Neuronal stem cell (in vitro differentiated cells): Measurements from ENCODE around the gene SGSM2.

Source experiments
- DNase-seq: peaks from one replicate; pipeline ENCODE4 v3.0.0-alpha.2; 2013; ENCODE audit warnings: low spot score
- H2AFZ ChIP-seq: one replicate; pipeline ENCODE4 v1.6.1; 2013; ENCODE audit warnings: mild to moderate bottlenecking, low read length, inconsistent platforms
- H2AK5ac ChIP-seq: 2 replicates; pipeline ENCODE4 v1.6.1; 2013; ENCODE audit warnings: low read depth, mild to moderate bottlenecking, inconsistent platforms, low read length, moderate library complexity, mixed read lengths
- H2BK120ac ChIP-seq: 2 replicates; pipeline ENCODE4 v1.6.1; 2013; ENCODE audit warnings: low read depth, mild to moderate bottlenecking, inconsistent platforms, low read length, moderate library complexity, mixed read lengths
- H2BK12ac ChIP-seq: one replicate; pipeline ENCODE4 v1.6.1; 2013; ENCODE audit warnings: low read length, inconsistent platforms
- H2BK15ac ChIP-seq: 2 replicates; pipeline ENCODE4 v1.6.1; 2013; ENCODE audit warnings: mild to moderate bottlenecking, low read length, inconsistent platforms, mixed read lengths
- H2BK5ac ChIP-seq: one replicate; pipeline ENCODE4 v1.6.1; 2013; ENCODE audit warnings: inconsistent platforms, mild to moderate bottlenecking, low read length, moderate library complexity
- H3K14ac ChIP-seq: one replicate; pipeline ENCODE4 v1.6.1; 2013; ENCODE audit warnings: low read length, inconsistent platforms
- H3K18ac ChIP-seq: 2 replicates; pipeline ENCODE4 v1.6.1; 2013; ENCODE audit warnings: low read length, inconsistent platforms
- H3K23ac ChIP-seq: 2 replicates; pipeline ENCODE4 v1.6.1; 2013; ENCODE audit warnings: low read depth, mild to moderate bottlenecking, mixed read lengths, low read length, inconsistent platforms; ENCODE audit not compliant: poor library complexity
- H3K27ac ChIP-seq: replicated peaks from 3 replicates; pipeline ENCODE4 v1.5.1; 2013; ENCODE audit warnings: low read length, inconsistent platforms
- H3K27me3 ChIP-seq, 3 experiments: 2 replicates each; pipeline ENCODE4 v1.6.1; 2013; ENCODE audit warnings: low read length in 3 of 3, mild to moderate bottlenecking in 2 of 3, inconsistent platforms in 1 of 3, low read depth in 1 of 3, mixed read lengths in 1 of 3, moderate library complexity in 1 of 3; ENCODE audit not compliant: control insufficient read depth in 3 of 3, insufficient read depth in 3 of 3
- H3K36me3 ChIP-seq, 2 donors: replicated peaks in 1 of 2; 2 replicates each; pipeline ENCODE4 v1.6.1; 2013; ENCODE audit warnings: low read length in 2 of 2; ENCODE audit not compliant: control insufficient read depth in 2 of 2, insufficient read depth in 2 of 2
- H3K4ac ChIP-seq: 2 replicates; pipeline ENCODE4 v1.6.1; 2013; ENCODE audit warnings: inconsistent platforms, mild to moderate bottlenecking, low read length, moderate library complexity
- H3K4me1 ChIP-seq, 2 donors: 1 replicate in 1 of 2; 2 replicates in 1 of 2; pipeline ENCODE4 v1.6.1; 2013; ENCODE audit warnings: low read length in 2 of 2, low read depth in 1 of 2; ENCODE audit not compliant: control insufficient read depth in 2 of 2, insufficient read depth in 1 of 2
- H3K4me2 ChIP-seq: one replicate; pipeline ENCODE4 v1.6.1; 2013; ENCODE audit warnings: mild to moderate bottlenecking, low read length, inconsistent platforms; ENCODE audit not compliant: insufficient read depth, poor library complexity, severe bottlenecking
- H3K4me3 ChIP-seq, 2 donors: 2 replicates each; pipeline ENCODE4 v1.5.1; 2013; ENCODE audit warnings: low read length in 2 of 2, mild to moderate bottlenecking in 2 of 2, inconsistent platforms in 1 of 2, moderate library complexity in 1 of 2
- H3K79me1 ChIP-seq: one replicate; pipeline ENCODE4 v1.6.1; 2013; ENCODE audit warnings: low read depth, mild to moderate bottlenecking, inconsistent platforms, low read length, moderate library complexity
- H3K9ac ChIP-seq: one replicate; pipeline ENCODE4 v1.6.1; 2013; ENCODE audit warnings: mild to moderate bottlenecking, low read depth, low read length, inconsistent platforms; ENCODE audit not compliant: poor library complexity
- H3K9me3 ChIP-seq, 2 donors: replicated peaks in 1 of 2; 2 replicates each; pipeline versions ENCODE3 to v1.6.1; 2013; ENCODE audit warnings: low read length in 2 of 2, mild to moderate bottlenecking in 2 of 2, inconsistent platforms in 1 of 2, low read depth in 1 of 2, mixed read lengths in 1 of 2, moderate library complexity in 1 of 2; ENCODE audit not compliant: control insufficient read depth in 2 of 2, insufficient read depth in 1 of 2
- H4K8ac ChIP-seq: one replicate; pipeline ENCODE4 v1.6.1; 2013; ENCODE audit warnings: low read depth, mild to moderate bottlenecking, inconsistent platforms, low read length, moderate library complexity
- H4K91ac ChIP-seq: one replicate; pipeline ENCODE4 v1.6.1; 2013; ENCODE audit warnings: low read length, low read depth, mild to moderate bottlenecking, inconsistent platforms; ENCODE audit not compliant: poor library complexity
- WGBS, 2 donors: extraction: QIAGEN DNeasy Blood & Tissue Kit; methylation state at CpG; one replicate each; pipeline ENCODE4 v1.1.7; 2013; ENCODE audit warnings: missing lambda C conversion rate in 2 of 2, mixed read lengths in 1 of 2; ENCODE audit not compliant: insufficient read length in 2 of 2, insufficient replicate concordance in 1 of 2; ENCODE audit errors: extremely low coverage in 2 of 2; 5-methylcytosine and 5-hydroxymethylcytosine counted together

SGSM2 gene

DNA sequence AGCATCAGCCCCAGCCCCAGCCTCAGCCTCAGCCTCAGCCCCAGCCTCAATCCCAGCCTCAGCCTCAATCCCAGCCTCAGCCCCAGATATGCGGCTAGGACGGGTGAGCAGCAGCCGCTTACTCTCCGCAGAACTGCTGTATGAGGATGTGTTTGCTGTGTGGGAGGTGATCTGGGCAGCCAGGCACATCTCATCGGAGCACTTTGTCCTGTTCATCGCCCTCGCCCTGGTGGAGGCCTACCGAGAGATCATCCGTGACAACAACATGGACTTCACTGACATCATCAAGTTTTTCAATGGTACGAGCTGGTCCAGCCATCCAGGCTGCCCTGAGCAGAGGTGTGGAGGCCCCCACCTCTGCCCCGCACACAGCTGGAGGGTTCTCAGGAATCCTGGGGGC is 41.6 kb downstream of the SGSM2 start:
- Histone ChIP-seq H3K23ac (no peak overlapping the region), H2AFZ (no peak overlapping the region)

DNA sequence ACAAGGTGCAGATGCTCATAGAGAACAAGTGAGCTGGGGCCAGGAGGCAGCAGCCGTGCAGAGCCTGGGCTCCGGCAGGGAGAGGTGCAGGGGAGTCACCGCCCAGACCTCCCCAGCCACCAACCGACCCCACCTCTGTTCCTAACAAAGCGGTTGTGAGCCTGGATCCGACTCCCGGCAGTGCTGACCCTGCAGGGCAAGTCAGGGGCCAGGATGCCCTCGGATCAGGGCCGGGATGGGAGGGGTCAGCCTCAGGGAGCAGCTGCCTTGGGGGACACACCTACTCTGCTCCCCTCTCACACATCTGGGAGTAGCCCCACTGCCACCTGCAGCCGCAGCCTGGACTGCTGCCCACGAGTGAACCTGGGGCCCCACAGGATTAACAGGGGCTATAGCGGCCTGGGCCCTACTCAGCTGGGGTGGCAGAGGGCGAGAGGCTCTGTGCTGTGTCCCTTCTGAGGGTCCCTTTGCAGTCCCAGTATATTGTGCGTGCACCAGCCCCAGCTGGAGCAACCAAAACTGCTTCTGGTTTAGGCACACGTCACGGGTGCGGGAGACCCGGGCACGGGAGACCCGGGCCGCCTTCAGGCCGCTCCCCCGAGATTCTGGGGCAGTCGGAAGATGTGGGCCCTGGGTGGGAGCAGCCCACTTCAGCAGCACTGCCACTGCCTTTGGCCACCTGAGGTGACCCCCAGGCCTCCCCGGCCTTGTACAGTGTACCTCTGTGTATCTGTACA is 42.4 kb downstream of the SGSM2 start:
- no CpG with 5 or more reads among the region's 25 CpGs for WGBS, 2 donors
- H3K27ac ChIP-seq: no peak overlapping the region

More for the DNA sequence above, 41.6 kb downstream of the SGSM2 start:
- Histone ChIP-seq H3K4me2 (no peak overlapping the region), H2BK15ac (no peak overlapping the region), H4K8ac (no peak overlapping the region), H3K14ac (no peak overlapping the region), H3K9me3 (peaks cover 0 to 1% of the 10 kb centered on the region in 2 donors), H3K27ac (no peak overlapping the region), H3K27me3 (no peaks in the 10 kb centered on the region), H3K4me3 (no peak overlapping the region), H3K4ac (no peak overlapping the region), H3K9ac (no peak overlapping the region), H2BK12ac (no peak overlapping the region), H3K36me3 (peaks cover 37 to 81% of the 10 kb centered on the region in 2 donors), H2AK5ac (no peak overlapping the region), H3K4me1 (peaks cover 5 to 9% of the 10 kb centered on the region in 2 donors), H3K18ac (peak overlapping the region; percentile 51), H2BK5ac (no peak overlapping the region), H2BK120ac (no peak overlapping the region), H4K91ac (peak overlapping the region; percentile 25), H3K79me1 (no peaks in the 10 kb centered on the region)
- no CpG with 5 or more reads among the region's 11 CpGs for WGBS, 2 donors
- DNase-seq: no peak

DNA sequence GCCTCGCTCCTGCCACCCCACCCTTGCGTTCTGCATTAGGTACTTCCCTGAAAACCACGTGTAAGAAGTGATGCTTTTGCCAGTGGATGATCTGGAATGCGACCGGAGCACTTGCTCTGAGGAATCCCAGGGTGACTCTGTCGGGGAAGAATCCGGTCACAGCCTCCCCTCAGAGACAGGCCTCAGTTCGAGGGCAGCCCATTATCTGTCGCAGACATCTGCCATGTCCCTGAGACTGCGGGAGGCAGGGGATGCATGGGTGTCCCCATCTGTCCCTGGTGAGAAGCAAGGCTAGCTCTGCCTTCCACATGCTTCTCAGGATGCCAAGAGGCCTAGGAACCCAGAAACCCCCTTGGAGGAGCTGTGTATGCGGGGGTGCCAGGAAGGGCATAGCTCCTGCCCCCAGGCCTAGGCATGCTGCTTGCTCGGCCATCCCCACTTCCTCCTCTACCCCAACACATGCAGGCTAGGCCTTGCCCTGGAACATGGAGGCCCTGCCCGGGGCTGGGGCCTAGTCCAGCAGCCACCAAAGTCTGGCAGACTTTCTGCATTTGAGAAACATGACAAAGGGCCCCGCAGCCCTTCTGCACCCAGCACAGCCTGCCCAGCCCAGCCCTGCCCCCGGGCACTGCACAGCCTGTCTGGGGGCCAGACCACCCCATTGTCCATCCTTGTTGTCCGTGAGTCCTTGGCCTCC is 43.1 kb downstream of the SGSM2 start:
- peaks cover 0 to 1% of the 10 kb centered on the region in 2 donors for H3K9me3 ChIP-seq
- no peak overlapping the region for H3K4me3 ChIP-seq
- DNase-seq: no peak
- H3K36me3 ChIP-seq: peaks cover 37 to 66% of the 10 kb centered on the region in 2 donors
- H3K4me2 ChIP-seq: no peak overlapping the region
- H2BK120ac ChIP-seq: no peak overlapping the region
- no peaks in the 10 kb centered on the region for H3K27me3 ChIP-seq
- no peak overlapping the region for H3K4ac ChIP-seq
- no peak overlapping the region for H2BK15ac ChIP-seq
- H3K79me1 ChIP-seq: peaks cover 4% of the 10 kb centered on the region
- H3K4me1 ChIP-seq: peaks cover 16 to 21% of the 10 kb centered on the region in 2 donors
- no peak overlapping the region for H4K8ac ChIP-seq
- H2AK5ac ChIP-seq: no peak overlapping the region
- H3K18ac ChIP-seq: peak overlapping the region; percentile 31
- H3K23ac ChIP-seq: no peak overlapping the region
- H2BK12ac ChIP-seq: no peak overlapping the region
- H3K14ac ChIP-seq: no peak overlapping the region
- no peak overlapping the region for H4K91ac ChIP-seq
- H3K9ac ChIP-seq: no peak overlapping the region
- H3K27ac ChIP-seq: no peak overlapping the region
- H2AFZ ChIP-seq: no peak overlapping the region
- peak overlapping the region; percentile 11 for H2BK5ac ChIP-seq
- no CpG with 5 or more reads among the region's 16 CpGs for WGBS, 2 donors

More for the DNA sequence above, 42.4 kb downstream of the SGSM2 start:
- H3K4me3 ChIP-seq: no peak overlapping the region
- DNase-seq: no peak
- H4K91ac ChIP-seq: no peak overlapping the region
- peaks cover 10 to 15% of the 10 kb centered on the region in 2 donors for H3K4me1 ChIP-seq
- no peak overlapping the region for H3K4ac ChIP-seq
- no peak overlapping the region for H2BK15ac ChIP-seq
- H3K36me3 ChIP-seq: peaks cover 37 to 73% of the 10 kb centered on the region in 2 donors
- H3K27me3 ChIP-seq: no peaks in the 10 kb centered on the region
- peaks cover 4% of the 10 kb centered on the region for H3K79me1 ChIP-seq
- H3K18ac ChIP-seq: no peak overlapping the region
- H4K8ac ChIP-seq: no peak overlapping the region
- peak overlapping the region; percentile 75 for H3K9ac ChIP-seq
- no peak overlapping the region for H3K23ac ChIP-seq
- H2BK120ac ChIP-seq: no peak overlapping the region
- H2BK5ac ChIP-seq: no peak overlapping the region
- H2BK12ac ChIP-seq: no peak overlapping the region
- no peak overlapping the region for H3K14ac ChIP-seq
- no peak overlapping the region for H3K4me2 ChIP-seq
- H2AFZ ChIP-seq: no peak overlapping the region
- no peak overlapping the region for H2AK5ac ChIP-seq
- H3K9me3 ChIP-seq: peaks cover 0 to 1% of the 10 kb centered on the region in 2 donors

DNA sequence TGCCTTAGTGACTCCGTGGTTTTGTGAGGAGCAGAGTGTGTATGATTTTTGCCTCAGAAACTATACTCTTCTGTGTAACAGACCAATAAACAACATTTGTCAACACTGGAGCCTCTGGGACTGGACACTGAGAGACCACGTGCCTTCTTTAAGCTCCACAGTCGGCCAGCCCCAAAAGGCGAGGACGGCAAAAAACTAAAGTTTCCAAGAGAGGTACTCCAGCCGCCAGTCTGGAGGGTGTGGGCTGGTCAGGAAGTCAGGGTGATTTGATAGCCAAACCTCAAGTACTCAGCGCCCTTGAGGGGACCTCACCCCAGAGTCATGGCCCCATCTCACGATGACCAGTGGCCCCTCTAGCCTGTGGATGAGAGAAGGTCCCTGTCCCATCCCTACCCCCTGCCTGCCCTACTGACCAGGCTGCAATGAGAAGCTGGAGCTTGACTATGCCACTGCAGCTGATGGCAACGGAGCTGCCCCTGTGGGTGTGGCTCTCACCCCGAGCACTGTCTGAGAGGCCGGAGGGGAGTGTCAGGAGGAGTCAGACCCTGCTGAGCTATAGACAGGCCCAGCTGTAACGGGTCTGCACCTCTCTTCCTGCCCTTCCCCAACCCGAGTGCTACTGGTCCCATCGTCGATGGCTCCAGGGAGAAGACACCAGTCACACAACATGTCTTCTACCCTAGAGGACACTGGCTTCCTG is 43.8 kb downstream of the SGSM2 start:
- no peak overlapping the region for H2BK12ac ChIP-seq
- no peak overlapping the region for H2BK120ac ChIP-seq
- H3K9me3 ChIP-seq: peaks cover 0 to 1% of the 10 kb centered on the region in 2 donors
- DNase-seq: no peak
- peak overlapping the region in 1 of 2 donors; percentile 37 for H3K4me3 ChIP-seq
- peak overlapping the region; percentile 37 for H3K23ac ChIP-seq
- no CpG with 5 or more reads among the region's 15 CpGs for WGBS, 2 donors
- H2BK5ac ChIP-seq: peak overlapping the region; percentile 59
- H2BK15ac ChIP-seq: no peak overlapping the region
- peaks cover 30 to 62% of the 10 kb centered on the region in 2 donors for H3K36me3 ChIP-seq
- no peak overlapping the region for H4K91ac ChIP-seq
- no peak overlapping the region for H2AK5ac ChIP-seq
- no peak overlapping the region for H3K27ac ChIP-seq
- H3K79me1 ChIP-seq: peaks cover 4% of the 10 kb centered on the region
- no peak overlapping the region for H2AFZ ChIP-seq
- H3K18ac ChIP-seq: no peak overlapping the region
- H4K8ac ChIP-seq: no peak overlapping the region
- no peaks in the 10 kb centered on the region for H3K27me3 ChIP-seq
- no peak overlapping the region for H3K9ac ChIP-seq
- no peak overlapping the region for H3K4me2 ChIP-seq
- no peak overlapping the region for H3K4ac ChIP-seq
- H3K4me1 ChIP-seq: peaks cover 21 to 29% of the 10 kb centered on the region in 2 donors
- no peak overlapping the region for H3K14ac ChIP-seq
